AML-193 (cell line): ENCODE measurements around the gene LMO2.

Experiments
- DNase-seq, 2 experiments: peaks; one replicate each; lab custom pipeline; 2025; lab: John Stamatoyannopoulos, UW

LMO2 gene

DNA sequence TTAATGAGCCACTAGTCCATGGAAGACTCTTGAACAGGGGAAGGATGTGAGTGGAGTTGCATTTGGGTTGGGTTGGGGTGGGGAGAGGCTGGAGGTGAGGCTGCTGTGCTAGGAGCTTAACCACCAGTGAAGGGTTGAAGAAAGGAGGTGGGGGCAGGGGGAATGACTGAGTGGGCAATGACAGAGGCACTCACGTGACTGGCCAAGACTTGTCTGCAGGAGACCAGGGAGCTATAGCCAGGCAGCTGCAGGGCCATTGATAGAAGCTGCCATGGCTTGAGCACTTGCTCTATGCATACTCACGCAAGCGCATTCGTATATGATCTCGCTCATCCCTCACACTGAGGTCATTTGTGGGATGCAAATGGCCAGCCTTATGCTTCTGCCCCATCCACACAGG, 4.0 kb downstream of the LMO2 start:
- no peak for DNase-seq

DNA sequence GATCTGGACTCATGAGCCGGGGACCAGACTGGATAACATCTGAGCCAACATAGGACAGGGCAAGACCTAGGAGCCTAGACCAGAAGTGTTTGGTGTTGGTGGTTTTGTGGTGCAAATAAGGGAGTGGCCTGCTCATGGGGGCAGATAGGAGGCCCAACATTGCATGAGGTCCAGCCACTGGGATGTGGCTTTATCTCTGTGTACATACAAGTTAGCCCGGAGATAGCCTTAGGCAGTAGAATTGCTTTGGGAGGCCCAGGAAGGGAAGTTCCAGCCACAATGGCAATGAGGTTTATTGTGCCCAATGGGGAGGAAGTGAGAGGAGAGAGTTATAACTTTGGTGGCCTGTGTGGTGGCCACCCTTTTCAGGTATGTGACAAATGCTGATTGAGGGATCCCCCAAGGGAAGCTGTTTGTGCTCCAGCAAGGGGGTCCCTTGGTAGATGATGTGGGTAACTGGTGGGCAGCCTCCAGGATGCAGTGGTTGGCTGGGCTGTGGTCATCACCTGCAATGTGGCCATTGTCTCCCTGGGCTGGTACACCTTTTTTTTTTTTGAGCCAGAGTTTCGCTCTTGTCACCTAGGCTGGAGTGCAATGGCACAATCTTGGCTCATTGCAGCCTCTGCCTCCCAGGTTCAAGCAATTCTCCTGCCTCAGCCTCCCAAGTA, 6.4 kb downstream of the LMO2 start:
- DNase-seq, result peak; percentile 93 to 95

DNA sequence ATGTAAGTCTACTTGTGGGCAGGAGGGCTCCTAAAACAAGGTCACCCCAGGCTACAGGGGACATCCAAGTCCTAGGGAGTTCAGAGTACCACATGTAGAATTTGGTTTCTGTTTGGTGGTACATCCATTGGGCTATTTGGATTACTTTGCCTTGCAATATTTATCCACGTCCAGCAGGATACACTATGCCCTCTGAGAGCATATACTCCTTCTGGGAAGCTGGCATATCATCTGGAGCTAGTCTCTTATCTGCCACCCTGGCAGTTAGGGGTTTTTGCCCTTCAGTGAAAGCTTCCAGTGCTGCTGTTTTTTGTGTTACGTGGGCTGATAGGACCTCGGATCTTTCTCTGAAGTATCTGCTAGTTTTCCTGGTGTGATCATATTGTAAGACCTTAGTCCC, 7.3 kb downstream of the LMO2 start:
- DNase-seq, result no peak

DNA sequence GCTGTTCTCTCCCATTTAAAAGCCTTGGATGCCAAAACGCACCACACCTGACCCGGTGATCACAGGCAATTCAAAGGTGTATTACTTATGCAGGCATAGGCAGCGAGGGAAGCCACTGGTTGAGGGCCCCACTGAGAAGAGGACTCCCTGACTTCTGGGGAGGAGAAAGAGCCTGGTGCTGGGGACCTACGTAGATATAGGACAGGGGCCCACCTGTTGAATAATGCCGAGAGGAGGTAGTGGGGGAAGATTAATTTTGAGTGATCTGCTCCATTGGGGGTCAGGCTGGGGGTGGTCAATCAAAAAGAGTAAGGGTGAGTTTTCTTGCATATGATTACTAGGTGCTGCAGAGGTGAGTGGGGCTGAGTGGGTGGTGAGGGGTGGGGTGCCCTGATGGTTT, 7.8 kb downstream of the LMO2 start:
- DNase-seq, result no peak

DNA sequence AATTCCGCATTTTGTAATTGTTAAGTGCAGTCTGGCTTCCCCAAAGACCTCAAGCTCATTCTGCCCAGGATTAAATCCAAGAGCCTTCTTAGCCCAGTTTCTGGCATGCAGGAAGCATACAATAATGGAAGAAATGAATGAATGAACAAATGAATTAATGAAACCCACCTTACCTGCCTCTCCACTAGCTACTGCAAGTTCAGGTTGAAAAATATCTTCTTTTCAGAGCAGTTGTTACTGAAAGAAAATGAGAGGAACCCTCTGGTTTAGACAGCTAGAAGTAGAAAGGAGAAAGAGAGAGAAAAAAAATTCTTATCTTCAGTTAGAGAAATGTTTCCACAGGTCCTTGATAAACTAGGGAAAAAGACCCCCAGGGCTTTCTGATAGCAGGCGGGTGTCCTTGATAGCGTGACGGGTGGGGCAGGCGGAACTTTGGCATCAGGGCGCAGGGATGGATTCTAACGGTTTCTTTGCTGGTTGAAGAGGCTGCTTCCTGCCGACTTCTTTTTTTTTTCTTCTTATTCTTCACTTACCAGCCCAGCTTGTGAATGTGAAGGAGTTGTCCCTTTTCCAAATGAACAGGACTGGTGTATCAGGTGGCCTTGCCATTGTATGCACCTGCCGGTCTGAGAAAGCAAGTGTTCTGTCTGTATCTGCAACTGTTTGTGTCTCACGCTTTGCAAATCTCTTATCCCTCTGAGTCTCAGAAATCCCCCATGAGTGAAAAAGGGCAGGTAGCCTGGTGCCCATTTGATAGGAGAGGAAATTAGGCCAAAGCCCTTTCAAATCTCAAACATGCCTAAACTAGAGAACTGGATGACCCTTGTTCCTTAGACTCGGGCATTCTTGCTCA, 10.0 kb downstream of the LMO2 start:
- DNase-seq, result no peak

DNA sequence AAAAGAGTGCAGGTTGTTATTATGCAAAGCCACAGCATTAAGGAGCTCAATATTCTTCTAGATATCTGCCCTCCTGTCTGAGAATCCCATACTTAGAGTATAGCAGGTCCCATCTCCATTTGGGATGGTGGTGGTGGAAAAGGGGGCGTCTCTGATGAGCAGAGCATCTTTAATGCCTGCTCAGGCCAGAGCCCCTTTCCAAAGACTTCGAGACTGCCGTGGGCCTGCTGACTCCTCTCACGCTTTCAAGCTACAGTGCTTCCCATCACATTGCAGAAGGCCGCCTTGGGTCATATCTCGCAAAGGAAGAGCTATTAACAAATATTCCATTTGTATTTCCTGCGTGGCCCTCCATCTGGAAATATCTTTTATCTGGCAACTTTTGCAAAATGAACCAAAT, 10.9 kb downstream of the LMO2 start:
- DNase-seq, result no peak

DNA sequence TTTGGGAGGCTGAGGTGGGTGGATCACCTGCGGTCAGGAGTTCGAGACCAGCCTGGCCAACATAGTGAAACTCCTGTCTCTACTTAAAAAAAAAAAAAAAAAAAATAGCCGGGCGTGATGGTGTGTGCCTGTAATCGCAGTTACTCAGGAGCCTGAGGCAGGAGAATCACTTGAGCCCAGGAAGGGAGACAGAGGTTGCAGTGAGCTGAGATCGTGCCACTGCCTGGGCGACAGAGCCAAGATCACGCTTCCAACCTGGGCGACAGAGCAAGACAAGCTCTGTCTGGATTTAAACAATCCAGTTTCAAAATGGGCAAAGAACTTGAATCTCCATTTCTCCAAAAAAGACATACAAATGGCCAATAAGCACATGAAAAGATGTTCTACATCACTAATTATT, 12.5 kb downstream of the LMO2 start:
- no peak for DNase-seq

DNA sequence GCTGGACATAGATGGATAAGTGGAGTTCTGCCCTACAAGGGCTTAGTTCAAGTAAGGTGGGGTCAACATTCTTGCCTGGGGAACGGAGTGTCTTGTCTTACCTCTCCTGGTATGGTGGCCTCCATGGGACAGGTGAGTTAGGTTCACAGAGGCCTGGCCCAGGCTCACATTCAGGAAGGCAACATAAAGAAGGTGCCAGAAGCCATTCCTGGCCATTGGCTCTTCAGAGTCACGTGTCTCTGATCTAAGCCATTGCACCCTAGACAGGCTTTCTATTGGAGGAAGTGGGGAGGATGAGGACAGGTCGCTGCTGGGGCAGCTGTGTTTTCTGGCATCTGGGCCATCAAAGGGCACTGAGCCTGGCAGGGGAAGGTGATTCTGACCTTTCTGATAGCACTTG, 14.8 kb downstream of the LMO2 start:
- DNase-seq, result no peak

DNA sequence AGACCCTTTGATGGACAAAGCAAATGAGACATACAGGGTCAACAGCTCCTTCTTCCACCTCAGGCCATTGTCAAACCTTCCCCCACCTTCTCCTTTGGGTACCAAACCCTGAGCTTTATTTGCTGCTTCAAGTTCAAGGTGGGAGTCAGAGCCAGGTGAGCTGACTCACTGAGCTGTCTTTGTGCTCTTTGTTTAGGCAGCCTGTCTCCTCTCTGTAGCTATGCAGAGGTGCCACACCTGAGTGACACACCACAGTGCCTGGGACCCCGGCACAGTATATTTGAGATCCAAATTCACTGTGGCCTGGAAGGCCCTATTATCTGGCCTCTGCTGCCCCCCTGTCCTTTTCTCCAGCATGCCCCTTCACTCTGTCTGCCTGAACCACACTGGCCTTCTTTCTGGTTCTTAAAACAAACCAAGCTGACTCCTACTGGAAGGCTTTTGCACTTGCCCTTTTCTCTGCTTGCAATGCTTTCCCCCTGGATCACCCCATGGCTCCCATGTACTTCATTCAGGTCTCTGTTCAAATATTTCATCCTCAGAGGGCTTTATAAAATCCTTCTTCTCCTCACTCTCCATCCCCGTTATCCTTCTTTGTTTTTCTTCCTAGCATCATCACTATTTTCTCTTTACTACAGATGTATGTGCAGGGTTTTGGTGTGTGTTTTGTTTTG, 16.1 kb downstream of the LMO2 start:
- DNase-seq, result no peak

DNA sequence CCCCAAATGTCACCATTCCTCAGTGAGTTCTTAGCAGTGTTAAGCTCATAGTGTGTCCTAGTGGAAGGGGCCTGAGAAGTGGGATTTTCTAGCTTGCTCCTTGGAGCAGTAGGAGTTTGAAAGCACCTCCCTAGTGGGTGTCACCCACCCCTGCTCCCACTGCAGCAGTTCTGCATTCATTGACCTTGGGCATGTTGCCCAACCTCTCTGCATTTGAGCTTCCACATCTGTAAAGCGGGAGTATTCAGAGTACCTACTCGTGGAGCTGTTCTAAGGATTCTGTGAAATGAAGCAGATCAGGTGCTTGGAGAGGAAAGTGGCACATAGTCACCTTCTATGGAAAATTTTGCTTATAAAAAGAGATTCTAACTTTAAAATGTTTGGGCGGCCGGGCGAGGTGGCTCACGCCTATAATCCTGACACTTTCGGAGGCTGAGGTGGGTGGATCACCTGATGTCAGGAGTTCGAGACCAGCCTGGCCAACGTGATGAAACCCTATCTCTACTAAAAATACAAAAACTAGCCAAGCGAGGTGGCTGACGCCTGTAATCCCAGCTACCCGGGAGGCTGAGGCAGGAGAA, 16.9 kb downstream of the LMO2 start:
- DNase-seq, result no peak

DNA sequence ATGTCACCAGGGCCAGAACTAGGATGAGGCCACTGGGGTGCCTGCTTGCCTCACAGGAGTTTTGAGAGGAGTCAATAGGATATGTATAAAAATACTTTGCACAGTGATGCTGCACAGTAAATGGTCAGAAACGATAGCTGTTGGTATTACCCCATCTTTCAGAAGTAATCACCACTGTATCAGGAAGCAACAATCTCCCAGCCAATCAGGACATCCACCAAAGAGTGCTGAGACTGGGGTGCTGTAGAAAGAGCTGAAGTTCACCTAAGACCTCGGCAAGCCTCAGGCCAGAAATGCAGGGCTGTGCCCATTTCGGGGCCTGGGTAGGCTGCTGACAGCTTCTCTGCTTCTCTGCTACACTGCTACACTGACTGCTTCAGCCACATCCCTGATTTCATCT, 17.4 kb downstream of the LMO2 start:
- peak in 1 of 2 experiments; percentile 23 for DNase-seq

DNA sequence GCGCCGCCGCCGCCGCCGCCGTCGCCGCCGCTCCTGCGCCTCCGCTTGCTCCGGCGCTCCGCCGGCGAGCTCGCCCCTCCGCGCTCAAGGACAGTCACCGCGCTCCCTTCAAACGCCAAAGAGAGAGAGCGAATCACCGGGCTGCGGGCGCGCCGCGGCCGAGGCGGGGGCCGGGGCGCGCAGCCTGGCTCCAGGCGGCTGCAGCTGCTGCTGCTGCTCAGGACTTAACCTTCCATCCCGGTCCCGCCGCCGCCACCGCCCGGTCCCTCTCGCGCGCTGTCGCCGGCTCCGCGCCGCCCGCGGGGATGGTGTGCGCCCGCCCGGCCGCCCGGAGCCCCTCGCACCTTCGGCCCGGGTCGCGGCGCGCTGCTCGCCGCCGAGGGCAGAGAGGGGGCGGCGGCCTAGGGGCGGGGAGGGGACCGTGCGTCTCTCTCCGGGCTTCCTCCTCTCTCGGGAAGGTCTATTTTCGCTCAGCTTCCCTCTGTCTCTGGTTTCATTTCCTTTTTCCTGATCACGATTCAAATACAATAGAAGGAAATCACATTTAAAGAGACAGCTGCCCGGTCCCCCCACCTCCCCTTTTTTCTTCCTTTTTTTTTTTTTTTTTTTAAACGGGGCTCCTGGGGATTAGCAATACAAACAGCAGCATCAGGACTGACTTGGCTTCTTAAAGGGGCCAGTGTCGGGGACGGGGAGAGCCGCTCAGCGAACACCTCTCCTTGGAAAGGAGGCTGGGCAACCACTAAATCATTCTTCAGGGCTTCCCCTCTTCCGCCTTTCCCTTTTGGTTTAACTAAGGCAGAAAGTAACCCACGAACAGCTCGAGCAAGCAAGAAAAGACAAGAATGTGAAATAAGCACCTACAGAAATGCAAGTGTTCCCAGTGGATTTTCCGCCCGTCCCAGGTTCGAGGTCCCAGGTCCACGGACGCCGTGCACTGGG, 22.1 kb downstream of the LMO2 start:
- DNase-seq, result peak; percentile 50 to 52

DNA sequence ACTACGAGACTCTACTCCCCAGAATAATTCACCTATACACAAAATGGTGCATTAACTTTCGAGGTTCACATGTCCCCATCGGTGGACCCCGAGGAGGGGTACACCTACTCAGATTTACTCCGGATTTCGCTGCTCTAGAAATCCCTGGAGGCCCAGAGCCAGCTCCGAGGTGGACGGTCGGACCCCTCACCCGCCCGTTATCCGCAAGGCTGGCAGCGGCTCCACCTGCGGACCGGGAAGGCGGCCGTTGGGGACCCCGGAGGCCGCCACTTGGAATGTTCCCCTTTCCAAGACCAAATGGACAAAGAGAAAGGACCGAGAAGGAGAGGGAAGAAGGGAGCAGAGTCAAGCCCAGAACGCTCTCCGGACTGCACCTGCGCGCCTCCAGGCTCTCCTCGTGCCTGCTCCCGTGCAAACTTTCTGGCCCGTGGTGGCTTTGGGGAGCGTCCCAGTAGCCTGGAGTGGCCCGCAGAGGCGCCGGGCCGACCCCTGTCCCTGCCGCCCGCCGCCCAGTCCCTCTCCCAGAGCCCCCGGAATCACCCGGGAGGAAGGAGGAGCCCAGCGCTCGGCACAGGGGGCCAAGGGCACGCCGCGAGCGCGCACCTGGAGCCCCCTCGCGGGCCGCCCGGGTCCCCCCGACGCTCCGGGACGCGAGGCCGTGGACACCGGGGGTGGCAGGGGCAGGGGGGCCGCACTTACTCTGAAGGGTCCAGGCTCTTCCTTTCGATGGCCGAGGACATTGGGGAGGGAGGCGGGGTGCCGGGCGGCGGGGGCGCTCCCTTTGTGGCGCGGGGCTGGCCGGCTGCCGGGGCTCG, 23.0 kb downstream of the LMO2 start:
- peak in 1 of 2 experiments; percentile 3 for DNase-seq

DNA sequence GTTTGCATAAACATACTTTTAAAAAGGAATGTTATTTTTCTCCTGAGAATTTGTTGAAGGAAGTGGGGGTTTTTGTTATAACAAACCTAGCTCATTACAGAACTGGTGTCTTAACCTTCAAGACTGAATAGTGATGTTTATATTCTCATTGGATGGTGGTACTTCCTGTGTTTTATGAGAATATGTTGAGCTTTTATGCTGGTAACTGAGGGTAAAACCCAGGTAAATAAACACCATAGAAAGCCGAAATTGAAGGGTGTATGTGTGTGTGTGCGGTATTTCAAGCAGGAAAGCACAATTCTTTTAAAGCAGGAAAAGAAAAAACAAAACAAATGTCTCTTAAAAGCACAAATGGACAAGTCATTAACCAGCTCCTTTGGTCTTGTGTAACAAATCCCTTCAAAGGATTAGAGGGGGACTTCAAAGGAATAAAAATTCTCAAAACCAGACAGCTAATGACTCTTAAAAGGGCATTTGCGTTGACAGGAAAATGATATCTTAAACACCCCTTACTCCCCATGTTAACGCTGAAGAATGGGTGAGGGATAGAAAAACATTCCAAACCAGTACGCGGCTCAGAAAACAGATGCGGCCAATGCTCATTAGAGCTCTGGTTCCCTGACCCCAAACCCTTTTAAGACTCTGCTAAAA, 23.8 kb downstream of the LMO2 start:
- DNase-seq, result no peak

DNA sequence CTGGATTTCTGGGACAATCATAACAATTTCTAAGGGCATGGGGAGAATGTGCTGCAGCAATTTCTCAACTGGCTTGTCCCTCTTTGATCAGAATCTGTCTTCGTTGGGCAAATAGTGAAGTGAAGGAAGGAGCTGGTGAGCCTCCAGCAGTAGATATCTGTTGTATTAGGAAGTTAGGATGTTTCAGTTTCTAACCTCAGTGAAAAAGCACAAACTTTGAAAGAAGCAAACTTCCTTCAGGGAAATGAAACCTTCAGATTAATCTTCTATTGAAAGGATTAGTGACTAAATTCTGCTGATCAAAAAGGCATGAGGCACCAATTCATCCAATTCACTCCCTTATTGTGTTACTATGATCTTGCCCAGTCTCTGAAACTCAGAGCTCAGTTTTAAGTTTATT, 24.3 kb downstream of the LMO2 start:
- DNase-seq, result peak in 1 of 2 experiments; percentile 18

DNA sequence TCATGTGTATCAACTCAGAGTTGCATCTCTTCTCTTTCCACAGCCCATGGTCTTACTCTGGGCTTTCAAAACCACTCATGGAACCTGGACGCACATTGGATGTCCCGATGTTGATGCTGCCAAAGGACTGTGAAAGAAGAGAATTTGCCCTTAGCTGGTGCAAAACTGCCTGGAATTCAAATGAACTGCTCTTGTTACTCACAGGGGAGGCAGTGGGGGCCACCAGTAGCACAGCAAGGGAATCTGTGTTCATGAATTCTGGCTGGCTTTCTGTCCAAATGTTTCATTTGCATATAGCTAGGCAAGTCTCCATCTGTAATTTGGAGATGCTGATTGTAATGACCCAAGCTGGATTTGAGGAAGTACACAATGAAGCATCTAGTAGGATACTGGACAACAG, 24.9 kb downstream of the LMO2 start:
- DNase-seq, result peak in 1 of 2 experiments; percentile 21

DNA sequence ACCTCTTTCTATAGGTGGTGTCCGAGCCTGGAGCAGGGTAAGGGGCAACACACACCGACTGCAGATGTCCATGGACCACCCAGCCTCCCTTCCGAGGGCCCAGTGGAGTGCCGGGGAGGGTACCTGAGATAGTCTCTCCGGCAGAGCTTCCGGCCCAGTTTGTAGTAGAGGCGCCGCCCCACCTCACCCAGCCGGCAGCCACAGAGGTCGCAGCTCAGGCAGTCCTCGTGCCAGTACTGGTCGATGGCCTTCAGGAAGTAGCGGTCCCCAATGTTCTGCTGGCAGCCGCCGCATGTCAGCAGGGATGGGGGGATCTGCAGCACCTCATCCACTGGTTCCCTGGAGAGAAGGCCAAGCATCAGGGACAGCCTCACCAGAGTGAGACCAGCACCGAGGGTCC, 27.4 kb downstream of the LMO2 start:
- DNase-seq, result no peak

DNA sequence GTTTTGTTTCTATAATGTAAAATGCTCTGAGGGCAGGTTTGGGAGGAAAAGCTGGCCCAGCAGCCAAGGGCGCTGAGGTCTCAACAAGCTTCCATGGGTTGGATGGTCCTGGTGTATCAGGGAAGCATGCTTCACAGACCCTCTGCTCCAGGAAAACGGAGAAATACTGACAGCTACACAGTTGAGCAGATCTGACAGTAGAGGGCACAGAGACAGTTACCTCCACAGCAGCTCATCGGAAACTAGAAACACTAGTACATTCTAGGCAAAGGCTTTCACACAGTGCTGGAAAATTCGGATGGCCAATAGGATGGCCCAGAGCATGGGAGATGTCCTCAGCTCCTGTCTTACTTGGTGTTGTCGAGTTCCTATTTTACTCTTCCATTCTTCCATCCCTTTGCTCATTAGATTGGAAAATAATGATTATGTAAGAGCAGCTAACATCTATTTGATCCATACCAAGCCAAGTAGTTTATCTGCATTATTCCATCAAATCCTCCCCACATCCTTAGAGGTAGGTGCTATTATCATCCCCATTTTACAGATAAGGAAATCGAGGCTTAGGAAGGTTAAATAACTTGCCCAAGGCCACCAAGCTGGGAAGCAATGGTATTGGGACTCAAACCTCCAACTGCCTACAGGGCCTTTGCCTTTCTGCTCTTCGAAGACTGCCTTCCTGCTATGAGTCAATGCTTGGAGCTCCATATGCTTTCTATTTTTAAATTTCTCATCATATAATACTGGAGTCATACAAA, 28.3 kb downstream of the LMO2 start:
- no peak for DNase-seq

DNA sequence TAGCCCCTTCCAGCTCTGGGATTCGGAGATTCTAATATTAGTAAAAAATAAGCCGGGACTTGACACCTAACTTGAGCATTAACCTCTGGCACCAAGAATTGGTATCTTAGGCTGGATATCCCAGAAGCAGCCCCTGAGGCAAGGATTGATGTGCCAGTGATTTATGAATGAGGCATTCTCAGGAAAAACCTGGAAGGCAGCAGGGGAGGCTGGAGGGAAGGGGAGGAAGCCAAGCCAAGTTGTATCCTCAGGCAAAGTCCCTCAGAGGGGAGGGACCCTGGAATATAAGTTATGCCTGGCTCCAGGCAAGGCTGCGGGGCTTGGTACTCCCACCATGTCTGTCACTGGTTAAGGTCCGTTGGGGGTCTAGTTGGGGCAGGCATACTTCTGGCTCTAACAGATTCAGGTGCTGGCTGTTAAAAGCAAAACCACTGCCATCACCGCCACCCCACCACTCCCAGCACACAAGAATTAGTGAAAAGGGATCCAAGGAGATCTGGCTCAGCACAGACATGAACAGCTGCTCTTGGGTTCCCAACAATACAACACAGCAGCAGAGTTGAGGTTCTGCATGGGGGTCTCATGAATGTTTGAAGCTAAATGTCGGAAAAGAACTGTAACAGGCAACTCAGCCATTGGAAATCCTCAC, 29.8 kb downstream of the LMO2 start:
- no peak for DNase-seq
